ENCODE measurements around the gene EIF2A.
"Not testable (repeated sequence)": the region's sequence is repeated elsewhere in the genome, so short reads cannot be mapped to it uniquely, and the experiment has no call there.

The EIF2A gene

DNA sequence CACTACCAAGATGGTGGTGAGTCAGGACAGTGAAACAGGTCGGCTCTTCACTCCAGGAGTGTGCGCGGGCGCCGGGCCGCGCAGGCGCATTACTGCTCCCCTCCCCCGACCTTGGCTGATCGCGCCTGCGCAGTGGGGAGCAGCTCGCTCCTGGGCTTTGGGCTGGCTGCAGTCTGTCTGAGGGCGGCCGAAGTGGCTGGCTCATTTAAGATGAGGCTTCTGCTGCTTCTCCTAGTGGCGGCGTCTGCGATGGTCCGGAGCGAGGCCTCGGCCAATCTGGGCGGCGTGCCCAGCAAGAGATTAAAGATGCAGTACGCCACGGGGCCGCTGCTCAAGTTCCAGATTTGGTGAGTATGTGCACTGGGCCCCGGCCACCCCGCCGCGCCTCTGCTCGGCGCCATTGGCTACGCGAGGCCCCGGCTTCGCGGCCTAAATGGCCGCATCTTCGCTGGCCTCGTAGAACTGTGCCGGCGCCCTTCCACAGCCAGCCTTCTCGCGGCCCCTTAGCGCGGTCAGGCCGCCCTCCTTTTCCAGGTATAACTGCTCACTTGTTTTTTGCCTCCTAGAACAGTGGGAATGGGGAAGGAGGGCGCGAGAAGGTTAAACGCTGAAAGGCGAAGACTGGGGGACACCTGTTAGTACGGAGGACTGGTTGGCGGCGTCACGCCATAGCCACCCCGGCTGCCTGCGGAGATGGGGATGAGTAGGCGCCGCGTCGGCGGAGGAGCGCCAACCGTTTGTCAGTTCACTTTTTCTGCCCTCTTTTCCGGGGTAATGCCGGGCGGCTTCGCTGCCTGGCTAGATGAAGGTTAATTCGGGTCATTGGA is 56.8 kb downstream of the EIF2A start, which contains the start of gene SELENOT:
SELENOT (plus strand) TSS at position 169 of the 827 bp plus-strand sequence; CDS start at position 211, 42 bp downstream.
- DNase-seq: peak; percentile 98

- no peak for DNase-seq
Observed at GRCh38 chr3:150603980-150604319, 57.4 kb downstream of the EIF2A start.

- DNase-seq: no peak
Observed at GRCh38 chr3:150605998-150606641, 59.5 kb downstream of the EIF2A start.

DNA sequence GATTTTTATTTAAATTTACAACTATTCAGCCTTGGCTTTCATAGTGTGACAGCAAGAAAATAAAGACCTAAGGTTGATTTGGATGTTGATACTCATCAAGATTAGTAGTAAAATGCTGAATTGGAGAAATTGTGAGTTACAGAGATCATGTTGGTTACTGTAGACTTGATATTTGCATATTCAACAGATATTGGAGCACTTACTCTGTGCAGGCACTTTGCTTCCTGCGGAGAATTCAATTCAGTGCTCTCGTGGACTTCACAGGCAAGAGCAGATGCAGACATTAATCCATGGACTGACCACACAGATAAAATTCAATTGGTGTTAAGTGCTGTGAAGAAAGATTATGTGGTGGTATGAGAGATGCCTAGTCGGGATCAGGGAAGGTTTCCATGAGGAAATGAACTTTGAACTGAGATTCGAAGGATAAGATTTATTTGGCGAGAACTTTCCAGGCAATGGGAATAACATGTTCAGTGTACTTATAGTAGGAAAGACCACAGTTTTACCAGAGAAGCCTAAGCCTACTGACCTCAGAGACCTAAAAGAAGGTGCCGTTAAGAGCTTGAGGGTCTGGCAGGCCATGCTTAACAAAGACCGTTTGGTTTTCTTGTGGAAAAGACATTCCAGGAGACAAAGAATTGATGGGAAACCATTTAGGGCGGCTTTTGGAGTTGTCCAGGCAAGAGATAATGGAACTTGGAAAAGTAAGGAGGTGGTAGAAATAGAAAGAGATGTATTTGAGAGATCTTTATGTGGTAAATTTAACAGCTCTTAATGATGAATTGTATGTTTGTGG is 60.9 kb downstream of the EIF2A start:
- DNase-seq: no peak

- no peak for DNase-seq
Observed at GRCh38 chr3:150609988-150610387, 63.4 kb downstream of the EIF2A start.

DNA sequence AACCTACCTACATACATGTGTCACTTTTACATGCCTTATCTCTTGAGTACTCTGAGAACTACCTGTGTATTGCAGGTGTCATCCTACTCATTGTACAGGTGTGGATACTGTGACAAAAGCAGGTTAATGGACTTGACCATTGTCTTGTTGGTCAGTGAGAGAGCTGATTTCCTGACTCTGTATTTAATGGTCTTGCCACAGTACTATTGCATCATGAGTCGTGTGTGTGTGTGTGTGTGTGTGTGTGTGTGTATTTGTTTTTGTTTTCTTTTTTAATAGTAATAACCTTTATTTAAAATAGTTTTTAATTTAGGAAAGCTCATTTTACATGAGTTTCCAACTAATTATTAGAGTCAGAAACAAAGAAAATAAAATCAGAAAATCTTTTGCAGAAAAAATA is 64.2 kb downstream of the EIF2A start:
- no peak for DNase-seq

- no peak for DNase-seq
Observed at GRCh38 chr3:150611666-150612065, 65.1 kb downstream of the EIF2A start.

- no peak for DNase-seq
Observed at GRCh38 chr3:150612494-150612893, 65.9 kb downstream of the EIF2A start.

DNA sequence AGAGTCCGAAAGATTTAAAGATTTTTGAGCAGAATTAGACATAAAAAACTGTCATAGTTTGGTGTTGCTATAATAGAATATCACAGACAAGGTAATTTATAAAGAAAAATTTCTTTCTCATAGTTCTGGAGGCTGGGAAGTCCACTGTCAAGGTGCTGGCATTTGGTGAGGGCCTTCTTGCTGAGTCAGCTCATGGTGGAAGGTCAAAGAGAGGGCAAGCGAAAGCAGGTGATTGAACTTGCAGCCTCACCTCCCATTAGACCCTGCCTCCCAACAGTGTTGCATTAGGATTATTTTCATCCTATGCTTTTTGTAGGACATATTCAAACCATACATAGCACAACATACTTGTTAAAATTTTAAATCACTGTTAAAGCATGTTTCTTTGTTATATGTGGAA is 66.4 kb downstream of the EIF2A start:
- no peak for DNase-seq

DNA sequence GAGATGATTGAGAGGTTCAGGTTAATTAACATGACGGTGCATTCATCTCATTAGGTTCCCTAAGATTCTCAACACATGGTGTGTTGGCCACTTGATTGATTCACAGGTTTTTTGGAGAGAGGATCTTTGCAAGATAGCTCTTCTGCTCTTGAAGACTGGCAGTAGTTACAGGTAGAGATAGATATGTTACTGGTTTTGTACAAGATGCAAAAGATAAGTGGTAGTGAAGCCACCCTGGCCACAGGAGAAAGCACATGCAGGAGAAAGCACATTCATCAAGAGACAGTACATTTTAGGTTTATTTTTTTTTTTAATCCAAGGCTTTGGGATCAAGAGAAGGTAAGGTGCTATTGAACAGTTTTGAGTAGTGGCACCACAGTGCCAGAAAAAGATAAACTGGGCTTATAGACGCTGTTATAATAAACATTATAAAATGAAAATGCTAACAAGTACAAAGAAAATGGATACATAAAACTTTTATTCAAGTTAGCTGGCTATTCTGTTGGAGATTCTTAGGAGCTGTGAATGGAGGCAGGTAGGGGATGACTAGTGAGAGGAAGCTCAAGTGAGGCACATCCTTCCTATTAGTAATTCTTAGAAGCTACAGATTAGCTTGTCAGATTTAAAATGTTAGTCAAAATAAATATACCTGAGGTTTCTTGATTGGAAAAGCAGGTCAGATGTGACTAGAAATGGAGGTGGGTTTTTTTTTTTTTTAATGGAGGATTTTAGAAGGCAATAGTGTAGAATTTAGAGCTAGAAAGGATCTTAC is 67.3 kb downstream of the EIF2A start:
- no peak for DNase-seq

DNA sequence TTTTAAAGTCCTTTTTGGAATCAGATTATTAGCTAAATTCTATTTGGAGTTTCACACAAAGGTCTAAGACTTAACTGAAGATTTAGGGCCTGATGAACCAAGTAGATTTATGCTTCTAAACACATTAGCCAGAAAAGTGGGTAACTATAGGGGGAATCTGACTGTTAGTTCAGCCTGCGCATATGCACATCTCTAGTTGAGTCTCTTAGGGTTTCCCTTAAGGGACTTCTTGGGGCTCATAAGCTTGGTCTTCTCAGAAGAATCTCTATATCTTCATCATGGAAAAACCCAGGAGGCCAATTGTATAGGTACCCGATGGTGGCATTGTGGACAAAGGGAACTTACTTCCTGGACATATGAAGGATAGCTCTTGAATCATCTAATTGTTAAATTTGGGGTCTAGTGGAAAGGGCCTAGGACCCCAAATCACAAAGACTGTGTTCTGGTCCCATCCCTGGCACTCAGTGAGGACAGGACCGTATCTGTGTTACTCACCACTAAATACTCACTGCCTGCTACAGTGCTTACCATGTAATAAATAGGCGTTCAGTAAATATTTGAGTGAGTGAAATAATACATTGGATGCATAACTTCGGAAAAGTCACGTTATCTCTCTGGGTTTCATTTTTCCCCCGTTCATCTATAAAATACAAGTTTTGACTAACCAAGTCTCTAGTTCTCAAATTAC is 73.6 kb downstream of the EIF2A start:
- DNase-seq: no peak

GRCh38 chr3:150622955-150623354 is 76.4 kb downstream of the EIF2A start:
- not testable (repeated sequence) for DNase-seq

GRCh38 chr3:150623945-150624344 is 77.4 kb downstream of the EIF2A start:
- DNase-seq: no peak

DNA sequence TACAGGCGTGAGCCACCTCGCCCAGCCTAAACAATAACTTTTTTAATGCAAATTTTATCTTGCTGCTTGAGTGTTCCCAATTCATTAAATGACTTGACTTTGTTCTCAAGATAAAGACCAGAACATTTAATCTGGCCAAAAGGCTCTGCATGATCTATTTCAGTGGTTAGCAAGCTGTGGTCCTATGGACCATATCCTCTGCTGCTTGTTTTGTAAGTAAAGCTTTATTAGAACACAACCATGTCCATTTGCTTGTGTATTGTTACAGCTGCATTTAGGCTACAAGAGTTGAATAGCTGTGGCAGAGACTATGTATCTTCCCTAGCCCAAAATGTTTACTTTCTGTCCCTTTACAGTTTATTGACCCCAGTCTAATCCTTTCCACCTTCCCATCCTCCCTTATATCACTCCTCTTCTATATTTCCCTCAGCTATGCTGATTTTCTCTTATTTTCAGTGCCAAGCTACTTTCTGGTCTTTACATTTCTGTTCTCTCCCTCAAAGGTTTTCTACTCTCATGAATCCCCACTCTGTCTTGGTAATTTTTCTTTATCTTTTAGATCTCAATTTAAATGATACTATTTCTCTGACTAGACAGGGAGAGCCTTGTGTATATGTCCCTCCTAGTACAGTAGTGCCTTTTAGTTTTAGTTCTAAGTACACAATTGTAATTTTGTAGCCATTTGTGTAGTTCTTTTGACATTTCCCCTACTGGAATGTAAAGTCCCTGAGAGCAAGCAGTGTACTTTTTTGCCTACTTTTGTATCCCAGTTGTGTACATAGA is 79.8 kb downstream of the EIF2A start:
- DNase-seq: no peak

GRCh38 chr3:150627557-150627956 is 81.0 kb downstream of the EIF2A start:
- DNase-seq: no peak

DNA sequence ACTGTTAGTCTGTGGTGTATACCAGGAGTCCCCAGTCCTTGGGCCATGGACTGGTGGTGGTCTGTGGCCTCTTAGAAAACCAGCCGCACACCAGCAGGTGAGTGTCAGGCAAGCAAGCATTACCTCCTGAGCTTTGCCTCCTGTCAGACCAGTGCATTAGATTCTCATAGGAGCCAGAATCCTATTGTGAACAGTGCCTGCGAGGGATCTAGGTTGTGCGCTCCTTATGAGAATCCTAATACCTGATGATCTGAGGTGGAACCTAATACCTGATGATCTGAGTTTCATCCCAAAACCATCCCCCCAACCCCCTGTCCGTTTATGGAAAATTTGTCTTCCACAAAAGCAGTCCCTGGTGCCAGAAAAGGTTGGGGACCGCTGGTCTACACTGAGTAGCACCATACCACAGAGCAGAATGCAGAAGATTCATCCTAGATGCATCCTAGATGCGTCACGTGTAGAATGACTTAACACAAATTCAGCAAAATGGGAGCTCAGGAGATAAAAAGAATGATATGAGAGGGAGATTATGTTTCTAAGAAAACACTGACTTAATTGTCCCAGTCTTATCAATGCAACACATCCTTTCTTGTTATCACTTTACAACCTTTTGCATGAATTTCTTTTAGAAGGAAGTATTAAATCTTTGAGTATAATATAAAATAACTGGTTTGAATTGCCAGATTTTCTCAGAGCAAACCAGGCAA is 85.1 kb downstream of the EIF2A start:
- DNase-seq: no peak

DNA sequence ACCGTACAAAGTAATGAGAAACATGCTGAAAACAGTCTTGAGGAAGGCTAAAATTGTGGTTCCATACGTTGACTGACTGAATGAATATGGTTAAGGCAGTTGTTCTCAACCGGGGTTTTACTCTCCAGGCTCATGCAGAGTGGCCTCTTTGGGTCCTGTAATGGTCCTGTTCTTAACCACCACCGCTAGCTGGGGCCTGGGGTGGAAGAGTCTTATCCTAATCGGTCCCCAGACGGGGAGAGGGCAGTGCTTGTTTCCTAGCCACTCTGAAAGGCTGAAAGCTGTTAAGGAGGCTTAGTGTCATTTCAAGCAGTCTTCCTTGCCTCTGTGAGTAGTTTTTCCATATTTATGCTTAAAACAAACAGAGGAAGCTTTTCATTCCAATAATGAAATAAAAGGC is 88.5 kb downstream of the EIF2A start:
- no peak for DNase-seq

DNA sequence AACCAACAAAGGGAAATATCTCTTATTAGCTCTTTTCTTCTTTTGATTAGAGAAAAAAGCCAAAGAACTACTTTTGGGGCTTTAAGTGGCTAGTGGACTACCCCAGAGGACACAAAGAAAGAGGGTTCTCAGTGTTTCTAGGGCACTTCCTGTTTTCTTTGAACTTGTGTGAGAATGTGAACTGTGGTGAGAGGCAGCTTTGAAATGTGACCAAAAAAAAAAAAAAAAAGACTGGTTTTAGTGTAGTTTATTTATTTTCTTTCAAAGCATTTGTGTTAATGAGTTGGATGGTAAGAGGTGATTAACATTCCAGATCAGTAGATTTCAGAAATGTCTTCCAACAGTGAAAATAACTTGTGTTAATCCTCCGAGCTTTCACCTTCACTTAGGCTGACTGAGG is 88.9 kb downstream of the EIF2A start:
- DNase-seq: no peak

Data from islet precursor cell (in vitro differentiated cells).